GM23338 (cell line): Measurements from ENCODE around the gene TRMT2A.

Source experiments
- EZH2 ChIP-seq: fragments of 200-600 bp; sonication (generic); IDR thresholded peaks from one replicate; pipeline ENCODE4 v1.8.0; 2017; ENCODE audit warnings: antibody characterized with exemption, mild to moderate bottlenecking, low read depth; ENCODE audit not compliant: unreplicated experiment
- JUNB ChIP-seq: IDR thresholded peaks from one replicate; pipeline ENCODE4 v1.6.1; 2016; ENCODE audit warnings: antibody characterized with exemption; ENCODE audit not compliant: unreplicated experiment
- POLR2AphosphoS5 ChIP-seq: IDR thresholded peaks from 2 replicates; pipeline ENCODE4 v1.6.1; 2016; ENCODE audit warnings: antibody characterized with exemption, low read depth
- ZNF114 ChIP-seq: fragments of 250-450 bp; sonication (Bioruptor Pico); IDR thresholded peaks from 2 replicates; pipeline ENCODE4 v1.5.0; 2020; ENCODE audit warnings: mild to moderate bottlenecking, moderate library complexity
- ZNF331 ChIP-seq: fragments of 250-450 bp; sonication (Bioruptor Pico); IDR thresholded peaks from 2 replicates; pipeline ENCODE4 v1.5.0; 2020; ENCODE audit warnings: low read depth, mild to moderate bottlenecking, moderate library complexity
- TF ChIP-seq, protein P1 (sequence below), 2 experiments: fragments of 200-600 bp in 1 of 2; sonication (generic) in 1 of 2; conservative IDR thresholded peaks; 2 replicates each; pipeline versions ENCODE4 v1.5.1 to v1.6.1; 2016 to 2017; ENCODE audit warnings: antibody characterized with exemption in 2 of 2, low read depth in 2 of 2, mild to moderate bottlenecking in 2 of 2, moderate library complexity in 1 of 2
- TF ChIP-seq, protein P2 (sequence below): IDR thresholded peaks from one replicate; pipeline ENCODE4 v1.6.1; 2018; ENCODE audit warnings: antibody characterized with exemption; ENCODE audit not compliant: unreplicated experiment

DNA sequence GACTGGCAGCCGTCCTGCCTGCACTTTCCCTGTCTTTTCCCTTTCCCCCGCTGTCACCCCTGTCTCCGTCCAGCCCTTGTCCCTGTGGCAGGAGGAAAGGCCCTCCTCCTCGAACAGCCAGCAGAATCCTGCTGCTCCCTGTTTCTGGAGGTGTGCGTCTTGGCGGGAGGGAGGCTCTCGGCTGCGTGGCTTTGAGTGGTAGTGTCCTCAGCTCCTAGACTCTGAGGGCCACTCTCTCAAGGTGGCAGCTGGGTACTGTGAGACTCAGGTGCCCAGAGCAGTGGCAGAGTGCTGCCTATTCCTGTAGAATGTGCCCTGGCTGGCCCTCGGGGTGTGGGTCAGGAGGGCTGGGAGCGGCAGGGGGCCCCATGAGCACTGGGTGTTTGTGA, 10.2 kb downstream of the TRMT2A start:
- TF ChIP-seq, protein P1, sequence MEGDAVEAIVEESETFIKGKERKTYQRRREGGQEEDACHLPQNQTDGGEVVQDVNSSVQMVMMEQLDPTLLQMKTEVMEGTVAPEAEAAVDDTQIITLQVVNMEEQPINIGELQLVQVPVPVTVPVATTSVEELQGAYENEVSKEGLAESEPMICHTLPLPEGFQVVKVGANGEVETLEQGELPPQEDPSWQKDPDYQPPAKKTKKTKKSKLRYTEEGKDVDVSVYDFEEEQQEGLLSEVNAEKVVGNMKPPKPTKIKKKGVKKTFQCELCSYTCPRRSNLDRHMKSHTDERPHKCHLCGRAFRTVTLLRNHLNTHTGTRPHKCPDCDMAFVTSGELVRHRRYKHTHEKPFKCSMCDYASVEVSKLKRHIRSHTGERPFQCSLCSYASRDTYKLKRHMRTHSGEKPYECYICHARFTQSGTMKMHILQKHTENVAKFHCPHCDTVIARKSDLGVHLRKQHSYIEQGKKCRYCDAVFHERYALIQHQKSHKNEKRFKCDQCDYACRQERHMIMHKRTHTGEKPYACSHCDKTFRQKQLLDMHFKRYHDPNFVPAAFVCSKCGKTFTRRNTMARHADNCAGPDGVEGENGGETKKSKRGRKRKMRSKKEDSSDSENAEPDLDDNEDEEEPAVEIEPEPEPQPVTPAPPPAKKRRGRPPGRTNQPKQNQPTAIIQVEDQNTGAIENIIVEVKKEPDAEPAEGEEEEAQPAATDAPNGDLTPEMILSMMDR (conservative IDR thresholded peaks at IDR 0.05; ENCODE audit: low read depth in 2 of 2) = no peak
- TF ChIP-seq ZNF331 (CRISPR knock-in tag) (no peak), POLR2AphosphoS5 (no peak), ZNF114 (CRISPR knock-in tag) (no peak), EZH2 (no peak), JUNB (no peak)
- TF ChIP-seq, protein P2, sequence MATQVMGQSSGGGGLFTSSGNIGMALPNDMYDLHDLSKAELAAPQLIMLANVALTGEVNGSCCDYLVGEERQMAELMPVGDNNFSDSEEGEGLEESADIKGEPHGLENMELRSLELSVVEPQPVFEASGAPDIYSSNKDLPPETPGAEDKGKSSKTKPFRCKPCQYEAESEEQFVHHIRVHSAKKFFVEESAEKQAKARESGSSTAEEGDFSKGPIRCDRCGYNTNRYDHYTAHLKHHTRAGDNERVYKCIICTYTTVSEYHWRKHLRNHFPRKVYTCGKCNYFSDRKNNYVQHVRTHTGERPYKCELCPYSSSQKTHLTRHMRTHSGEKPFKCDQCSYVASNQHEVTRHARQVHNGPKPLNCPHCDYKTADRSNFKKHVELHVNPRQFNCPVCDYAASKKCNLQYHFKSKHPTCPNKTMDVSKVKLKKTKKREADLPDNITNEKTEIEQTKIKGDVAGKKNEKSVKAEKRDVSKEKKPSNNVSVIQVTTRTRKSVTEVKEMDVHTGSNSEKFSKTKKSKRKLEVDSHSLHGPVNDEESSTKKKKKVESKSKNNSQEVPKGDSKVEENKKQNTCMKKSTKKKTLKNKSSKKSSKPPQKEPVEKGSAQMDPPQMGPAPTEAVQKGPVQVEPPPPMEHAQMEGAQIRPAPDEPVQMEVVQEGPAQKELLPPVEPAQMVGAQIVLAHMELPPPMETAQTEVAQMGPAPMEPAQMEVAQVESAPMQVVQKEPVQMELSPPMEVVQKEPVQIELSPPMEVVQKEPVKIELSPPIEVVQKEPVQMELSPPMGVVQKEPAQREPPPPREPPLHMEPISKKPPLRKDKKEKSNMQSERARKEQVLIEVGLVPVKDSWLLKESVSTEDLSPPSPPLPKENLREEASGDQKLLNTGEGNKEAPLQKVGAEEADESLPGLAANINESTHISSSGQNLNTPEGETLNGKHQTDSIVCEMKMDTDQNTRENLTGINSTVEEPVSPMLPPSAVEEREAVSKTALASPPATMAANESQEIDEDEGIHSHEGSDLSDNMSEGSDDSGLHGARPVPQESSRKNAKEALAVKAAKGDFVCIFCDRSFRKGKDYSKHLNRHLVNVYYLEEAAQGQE = no peak
